IMR-90 (cell line): Measurements from ENCODE around the gene IFIT3. TPM values are rescaled to one million over a fixed set of nuclear protein-coding genes. Genes with fewer than 3 reads are reported as not detected.

Experiments
- ATAC-seq: fragments of 200-7000 bp; cut with Tn5 transposase; 2 replicates; pipeline ENCODE4 v1.9.1; 2020; ENCODE audit warnings: low read depth, mild to moderate bottlenecking, moderate library complexity
- BruUV-seq: library from RNA; stranded (reverse); fragments of 400-500 nt; replicated peaks from 2 replicates; lab custom pipeline; 2021; lab: Mats Ljungman, UMichigan
- CTCF ChIA-PET: fragments of 300-600 bp; formaldehyde crosslinking; extraction: SDS; loops from one replicate; lab custom pipeline; 2021; ENCODE audit warnings: antibody characterized with exemption; lab: Yijun Ruan, JAX
- POLR2A ChIA-PET: fragments of 300-600 bp; sonication (Branson Sonifier 250); formaldehyde crosslinking; loops from one replicate; lab custom pipeline; 2022; ENCODE audit warnings: antibody characterized with exemption; ENCODE audit not compliant: unreplicated experiment; lab: Charles Lee
- DNase-seq: peaks from one replicate; pipeline ENCODE4 v3.0.0; 2013
- H2AFZ ChIP-seq: replicated peaks from 2 replicates; pipeline ENCODE3; 2013; ENCODE audit warnings: low read length, mild to moderate bottlenecking; ENCODE audit not compliant: poor library complexity
- H2AK5ac ChIP-seq: 2 replicates; pipeline ENCODE4 v1.6.1; 2013; ENCODE audit warnings: low read depth, low read length, inconsistent platforms
- H2AK9ac ChIP-seq: replicated peaks from 2 replicates; pipeline ENCODE3; 2013; ENCODE audit warnings: mild to moderate bottlenecking, low read depth, low read length, moderate library complexity; ENCODE audit not compliant: poor library complexity
- H2BK120ac ChIP-seq: 2 replicates; pipeline ENCODE4 v1.6.1; 2013; ENCODE audit warnings: low read depth, low read length, inconsistent platforms
- H2BK15ac ChIP-seq: 3 replicates; pipeline ENCODE4 v1.6.1; 2013; ENCODE audit warnings: low read depth, low read length, inconsistent platforms
- H2BK20ac ChIP-seq: 2 replicates; pipeline ENCODE4 v1.6.1; 2013; ENCODE audit warnings: low read depth, mild to moderate bottlenecking, inconsistent platforms, low read length, moderate library complexity
- H2BK5ac ChIP-seq: 2 replicates; pipeline ENCODE4 v1.6.1; 2013; ENCODE audit warnings: mild to moderate bottlenecking, low read depth, low read length, inconsistent platforms; ENCODE audit not compliant: poor library complexity, severe bottlenecking
- H3K14ac ChIP-seq: replicated peaks from 2 replicates; pipeline ENCODE4 v1.6.1; 2013; ENCODE audit warnings: low read depth, low read length, inconsistent platforms
- H3K18ac ChIP-seq: 2 replicates; pipeline ENCODE4 v1.6.1; 2013; ENCODE audit warnings: low read depth, low read length, control low read depth
- H3K23ac ChIP-seq: 2 replicates; pipeline ENCODE4 v1.6.1; 2013; ENCODE audit warnings: low read depth, low read length, inconsistent platforms
- H3K27ac ChIP-seq: 2 replicates; pipeline ENCODE4 v1.5.1; 2013; ENCODE audit warnings: mild to moderate bottlenecking, control low read depth, low read length; ENCODE audit not compliant: insufficient read depth
- H3K27me3 ChIP-seq: 2 replicates; pipeline ENCODE4 v1.6.1; 2013; ENCODE audit warnings: low read length; ENCODE audit not compliant: control insufficient read depth, insufficient read depth
- H3K36me3 ChIP-seq: 2 replicates; pipeline ENCODE4 v1.6.1; 2013; ENCODE audit warnings: low read length, mixed read lengths; ENCODE audit not compliant: control insufficient read depth, insufficient read depth
- H3K4ac ChIP-seq: 2 replicates; pipeline ENCODE4 v1.6.1; 2013; ENCODE audit warnings: low read depth, low read length, inconsistent platforms
- H3K4me1 ChIP-seq: 2 replicates; pipeline ENCODE4 v1.6.1; 2013; ENCODE audit warnings: low read length, mixed read lengths; ENCODE audit not compliant: control insufficient read depth, insufficient read depth
- H3K4me2 ChIP-seq: 2 replicates; pipeline ENCODE4 v1.6.1; 2013; ENCODE audit warnings: low read depth, mild to moderate bottlenecking, control low read depth, low read length, moderate library complexity
- H3K4me3 ChIP-seq: 2 replicates; pipeline ENCODE4 v1.5.1; 2013; ENCODE audit warnings: low read depth, mild to moderate bottlenecking, control low read depth, low read length, moderate library complexity; ENCODE audit not compliant: insufficient read depth
- H3K56ac ChIP-seq: 2 replicates; pipeline ENCODE4 v1.6.1; 2013; ENCODE audit warnings: low read length, inconsistent platforms; ENCODE audit not compliant: insufficient read depth; ENCODE audit errors: extremely low read depth
- H3K79me1 ChIP-seq, 2 experiments: 2 replicates each; pipeline ENCODE4 v1.6.1; 2013; ENCODE audit warnings: low read length in 2 of 2, inconsistent platforms in 1 of 2, low read depth in 1 of 2
- H3K9ac ChIP-seq: 2 replicates; pipeline ENCODE4 v1.6.1; 2013; ENCODE audit warnings: low read depth, low read length, control low read depth
- H3K9me1 ChIP-seq: 2 replicates; pipeline ENCODE4 v1.6.1; 2013; ENCODE audit warnings: low read length, inconsistent platforms; ENCODE audit not compliant: insufficient read depth
- H3K9me3 ChIP-seq: 2 replicates; pipeline ENCODE4 v1.6.1; 2013; ENCODE audit warnings: low read length; ENCODE audit not compliant: control insufficient read depth, insufficient read depth
- H4K20me1 ChIP-seq: 2 replicates; pipeline ENCODE4 v1.6.1; 2013; ENCODE audit warnings: low read length, inconsistent platforms; ENCODE audit not compliant: insufficient read depth
- H4K5ac ChIP-seq: 2 replicates; pipeline ENCODE4 v1.6.1; 2013; ENCODE audit warnings: mild to moderate bottlenecking, low read depth, low read length, control low read depth
- H4K8ac ChIP-seq, 2 experiments: 2 replicates each; pipeline ENCODE4 v1.6.1; 2013; ENCODE audit warnings: low read depth in 2 of 2, low read length in 2 of 2, control low read depth in 1 of 2, inconsistent platforms in 1 of 2
- H4K91ac ChIP-seq: 2 replicates; pipeline ENCODE4 v1.6.1; 2013; ENCODE audit warnings: low read depth, low read length, inconsistent platforms; ENCODE audit not compliant: insufficient read depth
- BHLHE40 ChIP-seq: fragments of 150-350 bp; IDR thresholded peaks from 2 replicates; pipeline ENCODE4 v1.6.1; 2016; ENCODE audit warnings: mild to moderate bottlenecking, low read depth, low read length
- CEBPB ChIP-seq: IDR thresholded peaks from 2 replicates; pipeline ENCODE4 v1.6.1; 2012; ENCODE audit warnings: low read depth, low read length, improper control_type of control experiment
- CHD1 ChIP-seq: IDR thresholded peaks from 2 replicates; pipeline ENCODE4 v1.6.1; 2012; ENCODE audit warnings: low read depth, low read length, improper control_type of control experiment
- CTCF ChIP-seq: conservative IDR thresholded peaks from 2 replicates; pipeline ENCODE4 v1.5.1; 2012; ENCODE audit warnings: mild to moderate bottlenecking, low read depth, low read length, improper control_type of control experiment
- ELK1 ChIP-seq: fragments of 150-350 bp; IDR thresholded peaks from 2 replicates; pipeline ENCODE4 v1.6.1; 2016; ENCODE audit warnings: low read depth, mild to moderate bottlenecking, low read length, moderate library complexity, borderline replicate concordance
- FOS ChIP-seq: fragments of 150-350 bp; IDR thresholded peaks from 2 replicates; pipeline ENCODE4 v1.6.1; 2016; ENCODE audit warnings: low read depth, low read length
- MAFK ChIP-seq: IDR thresholded peaks from 2 replicates; pipeline ENCODE4 v1.6.1; 2012; ENCODE audit warnings: low read depth, low read length, improper control_type of control experiment
- MAZ ChIP-seq: IDR thresholded peaks from 2 replicates; pipeline ENCODE4 v1.6.1; 2012; ENCODE audit warnings: low read depth, mild to moderate bottlenecking, low read length, improper control_type of control experiment, moderate library complexity, borderline replicate concordance
- MXI1 ChIP-seq: IDR thresholded peaks from 2 replicates; pipeline ENCODE4 v1.6.1; 2012; ENCODE audit warnings: low read depth, mild to moderate bottlenecking, low read length, moderate library complexity, borderline replicate concordance
- NFE2L2 ChIP-seq: fragments of 150-350 bp; IDR thresholded peaks from 2 replicates; pipeline ENCODE4 v1.6.1; 2016; ENCODE audit warnings: low read depth, mild to moderate bottlenecking, low read length
- POLR2A ChIP-seq: IDR thresholded peaks from 2 replicates; pipeline ENCODE4 v1.6.1; 2012; ENCODE audit warnings: mild to moderate bottlenecking, low read depth, low read length
- RAD21 ChIP-seq: IDR thresholded peaks from 2 replicates; pipeline ENCODE4 v1.6.1; 2012; ENCODE audit warnings: low read length, improper control_type of control experiment
- RCOR1 ChIP-seq: IDR thresholded peaks from 2 replicates; pipeline ENCODE4 v1.6.1; 2012; ENCODE audit warnings: mild to moderate bottlenecking, low read length, improper control_type of control experiment; ENCODE audit not compliant: insufficient replicate concordance
- RFX5 ChIP-seq: IDR thresholded peaks from 2 replicates; pipeline ENCODE4 v1.8.0; 2012; ENCODE audit warnings: low read depth, mild to moderate bottlenecking, low read length, moderate library complexity
- SMC3 ChIP-seq: fragments of 150-350 bp; IDR thresholded peaks from 2 replicates; pipeline ENCODE4 v1.6.1; 2016; ENCODE audit warnings: low read depth, mild to moderate bottlenecking, antibody characterized with exemption, low read length, moderate library complexity
- USF2 ChIP-seq: fragments of 150-350 bp; IDR thresholded peaks from 2 replicates; pipeline ENCODE4 v1.6.1; 2017; ENCODE audit warnings: mild to moderate bottlenecking, antibody characterized with exemption, low read length, low read depth
- WGBS, 2 experiments: methylation state at CpG; one replicate each; pipeline versions ENCODE4 v1.1.5 to v1.1.7; 2013; ENCODE audit warnings: missing lambda C conversion rate in 2 of 2; ENCODE audit not compliant: insufficient read length in 1 of 2; ENCODE audit errors: extremely low coverage in 2 of 2; 5-methylcytosine and 5-hydroxymethylcytosine counted together
- dilution Hi-C: fragments of 300-500 bp; cut with HindIII; formaldehyde crosslinking; loops from one replicate; pipeline ENCODE4 v1.14.3; 2018; ENCODE audit warnings: low sequenced_read_pairs; ENCODE audit not compliant: unreplicated experiment
- in situ Hi-C: fragments of 300-500 bp; cut with MboI; formaldehyde crosslinking; loops from 3 replicates; pipeline ENCODE4 v1.14.3; 2019; ENCODE audit warnings: low sequenced_read_pairs, inconsistent platforms, mixed read lengths
- intact Hi-C: fragments of 100-400 bp; cut with micrococcal nuclease; formaldehyde crosslinking; loops from 2 replicates; pipeline ENCODE4 v1.10.0; 2022
- polyA plus RNA-seq, 3 experiments: library from polyadenylated mRNA; depleted of rRNA; stranded (reverse); fragments of >200 nt; gene quantifications; 2 replicates each; pipeline ENCODE4 v1.2.3, GENCODE V29; 2012; ENCODE audit warnings: low replicate concordance in 1 of 3
- total RNA-seq: library from RNA; depleted of rRNA; stranded (reverse); fragments of >200 nt; gene quantifications from 2 replicates; pipeline ENCODE4 v1.2.3, GENCODE V29; 2012

The IFIT3 gene
- total and polyA plus RNA-seq, 2 of the 4 experiments (the other 2 are of a cell fraction), result 3.5 to 7.3 TPM

- in situ Hi-C loops, result no loop called here
- TF ChIP-seq SMC3 (no peak), MAFK (no peak), CTCF (no peak), ELK1 (no peak), BHLHE40 (no peak), CHD1 (no peak), FOS (no peak), RFX5 (no peak), USF2 (no peak), MXI1 (no peak), NFE2L2 (no peak), MAZ (no peak), CEBPB (no peak), RAD21 (no peak), RCOR1 (no peak), POLR2A (no peak)
- Histone ChIP-seq H3K9me1 (no peaks in the 10 kb centered on the region), H3K36me3 (no peaks in the 10 kb centered on the region; the same call in 1 of the 2 replicates), H3K9me3 (no peaks in the 10 kb centered on the region), H3K9ac (no peak overlapping the region), H3K4me3 (no peak overlapping the region), H3K56ac (no peak overlapping the region), H4K8ac (no peak overlapping the region), H4K91ac (no peak overlapping the region), H3K4ac (no peak overlapping the region), H3K18ac (no peak overlapping the region), H4K20me1 (no peaks in the 10 kb centered on the region), H3K79me1 (peaks cover 2 to 4% of the 10 kb centered on the region in 2 experiments; a peak in 1 of 4 replicates), H3K27ac (no peak overlapping the region), H2AK9ac (no peak overlapping the region), H4K5ac (no peak overlapping the region), H2BK15ac (no peak overlapping the region), H2BK5ac (no peak overlapping the region), H2BK120ac (no peak overlapping the region), H3K14ac (no peak overlapping the region), H3K27me3 (no peaks in the 10 kb centered on the region), H2AFZ (no peak overlapping the region), H3K4me1 (peaks cover 13% of the 10 kb centered on the region), H3K4me2 (no peak overlapping the region), H2BK20ac (no peak overlapping the region), H2AK5ac (no peak overlapping the region), H3K23ac (no peak overlapping the region)
- BruUV-seq, result no TSS peak
- dilution Hi-C loops, result no loop called here
- ChIA-PET POLR2A (no interaction called here), CTCF (interaction anchor here (1.0 kb wide), 1 partner anchor 63 kb away, joined by 4 read pairs; no protein-coding TSS in a partner anchor)
- WGBS, 2 experiments, result 93% methylated on average over 3 of the region's 9 CpGs; no CpG with 5 or more reads in 1 of the 2 experiments
- intact Hi-C loops, result no loop called here
- DNase-seq (no peak), ATAC-seq (no peak)
These were observed 21.9 kb upstream of the IFIT3 start for GRCh38 chr10:89305766-89306433.
